Stimulated activated CD8-positive, alpha-beta memory T cell treated with anti-CD3 and anti-CD28 coated beads, Interleukin-4, amount 100 ng/mL, for 24 hours (primary cell): ENCODE data around the gene FITM1.

Experiments
- DNase-seq: peaks from one replicate; pipeline ENCODE4 v3.0.0-alpha.2; 2020; ENCODE audit warnings: low read depth

The FITM1 gene, protein sequence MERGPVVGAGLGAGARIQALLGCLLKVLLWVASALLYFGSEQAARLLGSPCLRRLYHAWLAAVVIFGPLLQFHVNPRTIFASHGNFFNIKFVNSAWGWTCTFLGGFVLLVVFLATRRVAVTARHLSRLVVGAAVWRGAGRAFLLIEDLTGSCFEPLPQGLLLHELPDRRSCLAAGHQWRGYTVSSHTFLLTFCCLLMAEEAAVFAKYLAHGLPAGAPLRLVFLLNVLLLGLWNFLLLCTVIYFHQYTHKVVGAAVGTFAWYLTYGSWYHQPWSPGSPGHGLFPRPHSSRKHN

GRCh38 chr14:24130380-24130716 lies at the start of gene FITM1:
Gene FITM1 (plus strand): TSS chr14:24130659. CDS start chr14:24131564, 905 bp downstream.
- DNase-seq = no peak

- peak; percentile 69 for DNase-seq
Observed at GRCh38 chr14:24080888-24081738, 49.3 kb upstream of the FITM1 start.

GRCh38 chr14:24081739-24082211 lies 48.7 kb upstream of the FITM1 start:
- no peak for DNase-seq

- DNase-seq = no peak
Observed at GRCh38 chr14:24082411-24083080, 47.9 kb upstream of the FITM1 start.

DNA sequence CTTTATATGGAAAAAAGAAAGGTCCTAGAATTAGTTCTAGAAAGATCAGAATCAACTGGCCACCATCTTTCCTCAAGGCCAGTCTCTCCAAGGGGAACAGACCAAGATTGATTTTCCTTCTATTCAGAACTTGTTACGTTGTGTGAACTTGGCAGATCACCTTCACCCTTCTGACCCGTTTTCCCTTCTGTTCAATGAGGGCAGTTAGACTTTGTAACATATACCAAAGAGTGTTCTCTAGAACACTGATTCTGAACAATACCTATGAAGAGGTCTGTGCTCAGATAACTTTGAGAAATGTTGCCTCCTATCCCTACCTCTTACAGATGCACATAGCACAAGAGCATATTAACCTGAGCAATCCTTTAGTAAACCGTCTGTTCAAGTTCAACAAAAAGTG lies 47.0 kb upstream of the FITM1 start:
- no peak for DNase-seq

GRCh38 chr14:24084440-24084839 lies 46.0 kb upstream of the FITM1 start:
- DNase-seq = no peak

DNA sequence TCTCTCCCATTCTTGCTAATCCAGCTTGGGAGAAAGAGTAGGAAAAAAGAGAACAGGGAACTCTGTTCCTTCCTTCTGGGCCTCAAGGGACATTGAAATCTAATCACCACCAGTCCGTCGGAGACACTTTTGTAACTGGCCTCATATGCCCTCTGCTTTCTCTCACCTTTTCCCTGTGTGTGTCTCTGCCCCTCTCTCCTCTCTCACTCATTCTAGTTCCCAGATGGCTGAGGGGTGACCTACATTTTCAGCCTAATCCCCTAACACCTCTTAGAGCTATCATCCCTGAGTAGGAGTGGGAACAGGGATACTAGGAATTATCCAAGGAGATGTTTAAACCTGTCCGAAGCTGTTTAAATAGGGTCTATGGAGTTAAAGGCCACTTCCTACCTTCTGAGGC lies 45.2 kb upstream of the FITM1 start:
- no peak for DNase-seq

- no peak for DNase-seq
Observed at GRCh38 chr14:24086193-24086955, 44.1 kb upstream of the FITM1 start.

GRCh38 chr14:24087004-24087403 lies 43.5 kb upstream of the FITM1 start:
- DNase-seq = no peak

DNA sequence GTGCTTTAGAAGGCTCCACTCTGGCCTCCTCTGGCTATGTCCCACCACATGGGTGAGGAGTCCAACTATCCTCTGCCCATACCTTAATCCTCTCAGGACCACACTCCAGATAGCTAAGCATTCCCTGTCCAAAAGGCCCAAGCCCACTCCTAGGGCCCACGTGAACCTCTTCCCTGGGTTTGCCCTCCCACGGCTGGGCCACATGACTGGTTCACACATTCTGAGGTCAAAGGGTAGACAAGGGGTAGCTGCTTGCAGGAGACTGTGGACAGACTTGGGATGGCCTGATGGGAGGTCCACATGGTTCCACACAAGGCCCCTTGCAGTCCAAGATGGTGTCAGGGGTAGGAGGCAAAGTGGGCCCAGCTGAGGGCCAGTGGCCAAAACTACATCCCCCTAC lies 42.4 kb upstream of the FITM1 start:
- no peak for DNase-seq

- DNase-seq = no peak
Observed at GRCh38 chr14:24089890-24090289, 40.6 kb upstream of the FITM1 start.

DNA sequence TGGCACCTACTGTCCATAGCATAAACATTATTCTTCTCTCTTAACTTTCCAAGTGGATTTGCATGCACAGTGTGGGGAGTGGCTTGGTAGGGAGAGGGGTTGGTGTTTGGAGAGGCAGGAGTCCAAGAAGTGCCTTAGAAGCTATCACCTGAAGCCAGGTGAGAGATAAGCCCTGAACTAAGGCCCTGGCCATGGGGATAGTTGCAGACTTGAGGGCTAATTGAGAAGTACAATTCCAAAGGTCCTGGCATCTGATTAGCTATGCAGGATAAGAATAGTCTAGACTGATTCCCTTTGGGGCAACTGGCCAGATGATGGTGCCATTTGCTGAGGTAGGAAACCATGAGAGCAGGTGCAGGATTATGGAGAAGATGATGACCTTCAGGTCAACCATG lies 38.4 kb upstream of the FITM1 start:
- DNase-seq = no peak

- no peak for DNase-seq
Observed at GRCh38 chr14:24092505-24093206, 37.8 kb upstream of the FITM1 start.

DNA sequence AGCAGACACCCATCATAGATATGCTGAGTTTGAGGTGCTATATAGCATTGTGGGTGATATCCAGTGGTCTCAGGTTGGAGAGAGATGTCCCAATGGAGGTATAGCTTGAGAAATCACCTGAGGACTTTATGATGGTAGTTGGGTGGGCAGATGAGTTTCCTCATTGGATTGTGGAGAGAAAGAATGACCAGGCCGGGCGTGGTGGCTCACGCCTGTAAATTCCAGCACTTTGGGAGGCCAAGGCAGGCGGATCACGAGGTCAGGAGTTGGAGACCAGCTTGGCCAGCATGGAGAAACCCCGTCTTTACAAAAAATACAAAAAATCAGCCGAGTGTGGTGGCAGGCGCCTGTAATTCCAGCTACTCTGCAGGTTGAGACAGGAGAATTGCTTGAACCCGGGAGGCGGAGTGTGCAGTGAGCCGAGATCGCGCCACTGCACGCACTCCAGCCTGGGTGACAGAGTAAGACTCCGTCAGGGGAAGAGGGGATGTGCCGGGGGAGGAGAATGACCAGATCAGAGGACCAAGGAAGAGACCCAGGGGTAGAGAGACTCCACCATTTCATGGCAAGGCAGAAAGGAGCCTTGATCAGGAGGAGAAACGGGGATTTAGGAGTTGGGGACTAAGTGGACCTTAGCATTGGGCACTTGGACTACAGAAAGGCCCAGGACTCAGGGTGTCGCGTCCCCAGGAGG lies 37.1 kb upstream of the FITM1 start:
- DNase-seq = no peak

DNA sequence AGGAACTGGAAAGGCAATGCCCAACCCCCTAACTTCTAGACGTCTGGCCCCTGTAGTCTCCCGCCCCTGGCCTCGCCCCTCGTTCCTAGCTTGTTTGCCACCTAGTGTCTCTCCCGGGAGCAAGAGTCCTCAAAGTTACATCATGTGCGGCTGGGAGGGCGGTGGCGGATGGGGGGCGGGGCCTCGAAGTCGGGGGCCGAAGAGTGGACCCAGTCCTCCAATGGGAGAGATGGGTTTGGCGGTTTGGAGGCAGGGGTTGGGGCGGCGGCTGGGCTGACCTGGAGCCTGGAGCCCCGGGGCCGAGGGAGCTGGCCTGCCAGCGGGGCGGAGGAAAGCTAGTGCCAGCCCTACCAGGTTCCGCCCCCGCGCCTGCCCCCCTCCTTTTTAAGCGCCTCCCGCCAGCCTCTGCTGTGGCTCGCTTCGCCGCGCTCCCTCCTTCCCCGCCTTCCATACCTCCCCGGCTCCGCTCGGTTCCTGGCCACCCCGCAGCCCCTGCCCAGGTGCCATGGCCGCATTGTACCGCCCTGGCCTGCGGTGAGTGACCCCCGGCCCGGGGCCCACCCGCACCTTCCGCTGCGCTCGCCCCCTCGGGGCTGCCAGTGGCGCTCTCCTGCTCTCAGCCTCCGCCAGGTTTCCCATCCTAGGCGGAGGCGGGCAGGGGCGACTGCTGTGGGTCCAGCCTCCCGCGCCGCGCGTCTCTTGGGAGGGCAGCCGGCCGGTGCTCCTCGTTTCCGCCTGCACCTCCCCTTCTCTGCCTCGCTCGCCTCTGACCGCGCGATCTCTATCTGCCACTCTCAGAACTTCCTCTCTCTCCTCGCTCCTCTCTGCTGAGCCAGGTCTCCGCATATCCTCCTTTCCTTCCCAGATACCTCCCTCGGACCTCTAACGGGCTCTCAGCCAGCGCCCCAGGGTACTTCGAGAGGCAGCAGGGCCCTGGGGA lies 36.3 kb upstream of the FITM1 start, which contains the start of gene PCK2:
Gene PCK2 (plus strand): TSS at position 411 of the 940 bp plus-strand sequence. CDS start 95 bp downstream, at position 506.
- DNase-seq = peak; percentile 82

DNA sequence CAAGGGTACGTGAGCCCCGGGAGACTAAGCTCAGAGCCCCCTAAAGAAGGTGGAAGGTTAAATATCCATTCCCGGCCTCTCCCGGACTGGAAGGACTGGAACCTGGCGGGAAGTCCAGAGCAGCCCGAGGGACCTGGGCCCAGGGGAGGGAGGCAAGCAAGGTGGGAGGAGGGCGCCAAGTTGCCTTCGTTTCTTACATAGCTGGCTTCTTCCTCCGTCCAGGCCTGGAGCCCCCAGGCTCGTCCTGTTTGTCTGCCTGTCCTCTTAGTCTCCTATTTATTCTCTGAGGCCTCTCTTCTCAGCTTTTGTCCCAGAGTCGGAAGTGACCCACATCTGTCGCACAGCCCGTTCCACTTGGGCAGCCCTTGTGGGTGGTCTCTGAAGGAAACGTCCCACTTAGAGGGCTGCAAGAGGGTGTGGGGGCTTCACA lies 35.6 kb upstream of the FITM1 start:
- no peak for DNase-seq

DNA sequence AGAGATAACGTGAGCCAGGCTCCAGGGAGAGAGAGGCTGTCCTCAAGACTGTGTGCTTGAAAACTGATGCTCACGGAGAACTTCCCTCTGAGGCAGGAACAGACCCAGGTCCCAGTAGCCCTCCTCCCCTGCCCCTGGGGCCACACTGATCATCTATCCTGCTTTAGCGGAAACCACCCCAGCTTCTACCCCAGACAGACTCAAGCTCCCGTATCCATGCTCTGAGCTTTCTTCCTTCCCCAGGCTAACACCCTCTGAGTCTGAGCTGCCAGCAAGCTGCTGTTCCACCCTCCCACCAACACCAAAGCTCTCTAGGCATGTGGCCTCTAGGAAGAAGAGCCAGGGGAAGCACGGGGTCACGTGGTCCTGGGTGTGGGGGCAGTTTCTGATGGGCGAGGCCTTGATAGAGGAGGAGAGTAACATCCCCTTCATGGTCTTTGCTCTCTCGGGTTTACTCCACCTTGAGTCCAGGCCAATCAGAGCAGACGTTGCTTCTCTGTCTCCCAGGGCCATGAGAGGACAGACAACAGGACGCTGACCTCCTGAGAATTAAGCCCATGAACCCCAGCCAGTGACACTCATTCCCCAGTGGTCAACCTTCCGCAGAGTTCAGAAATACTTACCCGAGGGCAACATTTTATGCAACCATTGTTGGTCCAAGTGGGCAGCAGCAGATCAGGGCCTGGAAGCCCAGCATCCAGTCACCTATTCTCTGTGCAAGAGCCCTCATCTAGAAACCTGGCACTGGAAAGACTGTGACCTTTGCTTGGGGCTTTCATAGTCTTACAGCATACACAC lies 35.0 kb upstream of the FITM1 start:
- DNase-seq = peak; percentile 59

- DNase-seq = no peak
Observed at GRCh38 chr14:24096545-24097181, 33.8 kb upstream of the FITM1 start.
